OCI-LY3 (cell line): ENCODE data around the gene ISG15.
"Not testable (repeated sequence)": the region's sequence is repeated elsewhere in the genome, so short reads cannot be mapped to it uniquely, and the experiment has no call there.

Experiments
- H2AFZ ChIP-seq: fragments of 200-600, 300-600 bp; shearing (Covaris generic); 2 replicates; pipeline ENCODE4 v1.6.0; 2014; ENCODE audit warnings: antibody characterized with exemption, low read depth, low read length
- H3K27ac ChIP-seq: fragments of 200-600, 300-600 bp; sonication (generic); 2 replicates; pipeline ENCODE4 v1.5.1; 2014; ENCODE audit warnings: mild to moderate bottlenecking, low read length, moderate library complexity, mixed read lengths
- H3K27me3 ChIP-seq: fragments of 200-600, 300-600 bp; sonication (generic); 2 replicates; pipeline ENCODE4 v1.6.1; 2014; ENCODE audit warnings: low read depth, low read length, mixed read lengths
- H3K36me3 ChIP-seq: fragments of 200-600, 300-600 bp; sonication (generic); replicated peaks from 2 replicates; pipeline ENCODE3; 2014; ENCODE audit warnings: low read depth, low read length, mixed read lengths
- H3K4me1 ChIP-seq: fragments of 300-600, 200-600 bp; sonication (generic); 2 replicates; pipeline ENCODE4 v1.6.1; 2014; ENCODE audit warnings: low read length, mixed read lengths
- H3K4me2 ChIP-seq: fragments of 200-600, 300-600 bp; sonication (generic); 2 replicates; pipeline ENCODE4 v1.6.1; 2014; ENCODE audit warnings: low read length, mixed read lengths
- H3K4me3 ChIP-seq: fragments of 300-600, 200-600 bp; sonication (generic); 2 replicates; pipeline ENCODE4 v1.5.1; 2014; ENCODE audit warnings: antibody characterized with exemption, mild to moderate bottlenecking, low read length, moderate library complexity
- H3K79me2 ChIP-seq: fragments of 300-600, 200-600 bp; shearing (Covaris generic); 2 replicates; pipeline ENCODE4 v1.6.1; 2014; ENCODE audit warnings: mild to moderate bottlenecking, low read length, mixed read lengths
- H3K9ac ChIP-seq: fragments of 300-600, 200-600 bp; shearing (Covaris generic); 2 replicates; pipeline ENCODE4 v1.6.0; 2014; ENCODE audit warnings: mild to moderate bottlenecking, low read length, moderate library complexity
- H3K9me3 ChIP-seq: fragments of 200-600, 300-600 bp; shearing (Covaris generic); 2 replicates; pipeline ENCODE4 v1.6.1; 2014; ENCODE audit warnings: low read length, mixed read lengths; ENCODE audit not compliant: insufficient read depth
- H4K20me1 ChIP-seq: fragments of 200-600, 300-600 bp; sonication (generic); 2 replicates; pipeline ENCODE4 v1.6.1; 2016; ENCODE audit warnings: low read length, mixed read lengths; ENCODE audit not compliant: insufficient read depth
- CTCF ChIP-seq: fragments of 200-600, 300-600 bp; sonication (generic); IDR thresholded peaks from 2 replicates; pipeline ENCODE4 v1.5.1; 2014; ENCODE audit warnings: antibody characterized with exemption, low read length, low read depth
- EZH2phosphoT487 ChIP-seq: fragments of 200-600 bp; shearing (Covaris generic); IDR thresholded peaks from 2 replicates; pipeline ENCODE4 v1.6.1; 2018; ENCODE audit warnings: antibody characterized with exemption, mixed run types, low read depth

The ISG15 gene

GRCh38 chr1:985126-985525, 28.2 kb upstream of the ISG15 start:
- Histone ChIP-seq H3K4me2 (no peak overlapping the region), H3K4me3 (no peak overlapping the region), H3K9ac (no peak overlapping the region), H2AFZ (no peak overlapping the region), H3K27ac (no peak overlapping the region), H3K36me3 (no peaks in the 10 kb centered on the region), H3K4me1 (no peaks in the 10 kb centered on the region), H3K27me3 (peaks cover 15% of the 10 kb centered on the region), H3K9me3 (no peaks in the 10 kb centered on the region), H4K20me1 (no peaks in the 10 kb centered on the region), H3K79me2 (no peaks in the 10 kb centered on the region)
- no peak for TF ChIP-seq EZH2phosphoT487
- no peak for TF ChIP-seq CTCF

GRCh38 chr1:988061-988460, 25.2 kb upstream of the ISG15 start:
- Histone ChIP-seq H3K4me1 (peaks cover 14% of the 10 kb centered on the region), H3K27me3 (peaks cover 18% of the 10 kb centered on the region)
- not testable (repeated sequence) for H2AFZ ChIP-seq, H3K9ac ChIP-seq, H3K4me3 ChIP-seq, H3K79me2 ChIP-seq, H3K9me3 ChIP-seq, H4K20me1 ChIP-seq, H3K36me3 ChIP-seq, H3K27ac ChIP-seq, H3K4me2 ChIP-seq

GRCh38 chr1:991275-991674, 22.0 kb upstream of the ISG15 start:
- not testable (repeated sequence) for H3K36me3 ChIP-seq
- peaks cover 23% of the 10 kb centered on the region for H3K27me3 ChIP-seq

GRCh38 chr1:991895-992294, 21.4 kb upstream of the ISG15 start:
- Histone ChIP-seq H3K4me3 (no peak overlapping the region), H3K27ac (no peak overlapping the region), H3K4me1 (peaks cover 18% of the 10 kb centered on the region), H2AFZ (no peak overlapping the region), H3K9ac (no peak overlapping the region), H3K4me2 (peak overlapping the region; percentile 67; the same call in 1 of the 2 replicates), H3K79me2 (no peaks in the 10 kb centered on the region), H4K20me1 (peaks cover 2% of the 10 kb centered on the region; the same call in 1 of the 2 replicates), H3K36me3 (no peaks in the 10 kb centered on the region), H3K9me3 (no peaks in the 10 kb centered on the region), H3K27me3 (peaks cover 23% of the 10 kb centered on the region)
- TF ChIP-seq CTCF = no peak
- no peak for TF ChIP-seq EZH2phosphoT487

More at GRCh38 chr1:991275-991674, 22.0 kb upstream of the ISG15 start:
- not testable (repeated sequence) for H2AFZ ChIP-seq, H4K20me1 ChIP-seq, H3K4me2 ChIP-seq, H3K27ac ChIP-seq, H3K79me2 ChIP-seq, H3K9ac ChIP-seq, H3K4me3 ChIP-seq, H3K9me3 ChIP-seq
- peaks cover 18% of the 10 kb centered on the region for H3K4me1 ChIP-seq

GRCh38 chr1:992362-992761, 20.9 kb upstream of the ISG15 start:
- H3K9ac ChIP-seq = no peak overlapping the region
- no peaks in the 10 kb centered on the region for H3K36me3 ChIP-seq
- peaks cover 23% of the 10 kb centered on the region for H3K27me3 ChIP-seq
- TF ChIP-seq CTCF (no peak), EZH2phosphoT487 (no peak)
- H4K20me1 ChIP-seq = peaks cover 2% of the 10 kb centered on the region; the same call in 1 of the 2 replicates
- H2AFZ ChIP-seq = no peak overlapping the region
- peaks cover 18% of the 10 kb centered on the region for H3K4me1 ChIP-seq
- no peaks in the 10 kb centered on the region for H3K79me2 ChIP-seq
- H3K4me2 ChIP-seq = peak overlapping the region; percentile 67
- H3K9me3 ChIP-seq = no peaks in the 10 kb centered on the region
- H3K27ac ChIP-seq = peak overlapping the region; percentile 48
- 0 out of 2 replicates have a peak overlapping the region, but pooled peaks have one; percentile 27 for H3K4me3 ChIP-seq
